Measurements from ENCODE around the gene PPP1R12A. TPM values are rescaled to one million over a fixed set of nuclear protein-coding genes. Genes with fewer than 3 reads are reported as not detected.

Gene PPP1R12A
- total RNA-seq, 3 donors from 2014 or later: 63.7 to 253 (median 74.3) TPM

DNA sequence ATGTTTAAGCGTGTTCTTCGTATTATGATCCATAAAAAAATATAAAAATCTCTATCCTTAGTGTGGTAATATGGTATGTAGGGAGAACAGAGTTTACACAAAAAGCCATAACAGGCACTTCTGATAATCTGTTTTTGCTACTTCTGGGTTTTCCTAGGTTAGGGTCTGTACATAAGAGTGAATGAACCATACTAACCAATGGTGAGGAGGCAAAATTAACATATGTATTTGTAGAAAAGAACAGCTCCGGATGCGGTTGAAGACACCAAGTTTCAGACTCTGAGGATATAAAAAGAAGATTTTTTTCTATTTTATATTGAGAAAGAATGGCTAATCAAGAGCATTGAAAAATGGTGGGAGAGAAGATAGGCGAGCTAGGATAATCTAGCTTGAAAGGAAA lies 40.2 kb upstream of the PPP1R12A start:
- Histone ChIP-seq H3K9me3 (no peaks in the 10 kb centered on the region), H3K4me1 (ENCODE audit: low read depth) (no peaks in the 10 kb centered on the region), H3K4me3 (no peak overlapping the region), H3K36me3 (ENCODE audit: low read depth) (no peaks in the 10 kb centered on the region)
- intact Hi-C loops (cut with DNase I, micrococcal nuclease): no loop called here
- TF ChIP-seq, protein P1, sequence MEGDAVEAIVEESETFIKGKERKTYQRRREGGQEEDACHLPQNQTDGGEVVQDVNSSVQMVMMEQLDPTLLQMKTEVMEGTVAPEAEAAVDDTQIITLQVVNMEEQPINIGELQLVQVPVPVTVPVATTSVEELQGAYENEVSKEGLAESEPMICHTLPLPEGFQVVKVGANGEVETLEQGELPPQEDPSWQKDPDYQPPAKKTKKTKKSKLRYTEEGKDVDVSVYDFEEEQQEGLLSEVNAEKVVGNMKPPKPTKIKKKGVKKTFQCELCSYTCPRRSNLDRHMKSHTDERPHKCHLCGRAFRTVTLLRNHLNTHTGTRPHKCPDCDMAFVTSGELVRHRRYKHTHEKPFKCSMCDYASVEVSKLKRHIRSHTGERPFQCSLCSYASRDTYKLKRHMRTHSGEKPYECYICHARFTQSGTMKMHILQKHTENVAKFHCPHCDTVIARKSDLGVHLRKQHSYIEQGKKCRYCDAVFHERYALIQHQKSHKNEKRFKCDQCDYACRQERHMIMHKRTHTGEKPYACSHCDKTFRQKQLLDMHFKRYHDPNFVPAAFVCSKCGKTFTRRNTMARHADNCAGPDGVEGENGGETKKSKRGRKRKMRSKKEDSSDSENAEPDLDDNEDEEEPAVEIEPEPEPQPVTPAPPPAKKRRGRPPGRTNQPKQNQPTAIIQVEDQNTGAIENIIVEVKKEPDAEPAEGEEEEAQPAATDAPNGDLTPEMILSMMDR (IDR thresholded peaks at IDR 0.05): no peak
- DNase-seq (no peak), ATAC-seq (no peak)

DNA sequence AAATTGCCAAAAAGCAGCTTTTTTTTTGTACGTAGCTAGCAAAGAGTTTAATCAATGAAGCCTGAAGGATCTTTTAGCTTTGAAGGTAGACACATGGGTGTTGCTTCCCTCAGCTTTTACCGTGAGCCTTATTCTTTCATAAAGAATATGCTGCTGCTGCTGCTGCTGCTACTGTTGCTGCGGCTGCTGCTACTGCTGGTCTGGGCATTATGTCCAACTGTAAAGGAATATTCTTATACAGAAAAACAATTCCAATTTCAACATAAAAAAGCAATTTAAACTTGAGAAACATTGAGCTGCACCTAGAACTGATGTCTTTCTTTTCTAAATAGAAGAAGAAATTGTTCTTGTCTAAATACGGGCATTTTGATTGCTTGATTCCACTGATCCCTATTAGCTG lies 38.9 kb upstream of the PPP1R12A start:
- TF ChIP-seq, protein P1 (IDR thresholded peaks at IDR 0.05): no peak
- DNase-seq (no peak), ATAC-seq (no peak)
- H3K36me3 ChIP-seq (ENCODE audit: low read depth): no peaks in the 10 kb centered on the region
- intact Hi-C loops (cut with DNase I, micrococcal nuclease): no loop called here
- no peak overlapping the region for H3K4me3 ChIP-seq
- no peaks in the 10 kb centered on the region for H3K9me3 ChIP-seq
- no peaks in the 10 kb centered on the region for H3K4me1 ChIP-seq (ENCODE audit: low read depth)

DNA sequence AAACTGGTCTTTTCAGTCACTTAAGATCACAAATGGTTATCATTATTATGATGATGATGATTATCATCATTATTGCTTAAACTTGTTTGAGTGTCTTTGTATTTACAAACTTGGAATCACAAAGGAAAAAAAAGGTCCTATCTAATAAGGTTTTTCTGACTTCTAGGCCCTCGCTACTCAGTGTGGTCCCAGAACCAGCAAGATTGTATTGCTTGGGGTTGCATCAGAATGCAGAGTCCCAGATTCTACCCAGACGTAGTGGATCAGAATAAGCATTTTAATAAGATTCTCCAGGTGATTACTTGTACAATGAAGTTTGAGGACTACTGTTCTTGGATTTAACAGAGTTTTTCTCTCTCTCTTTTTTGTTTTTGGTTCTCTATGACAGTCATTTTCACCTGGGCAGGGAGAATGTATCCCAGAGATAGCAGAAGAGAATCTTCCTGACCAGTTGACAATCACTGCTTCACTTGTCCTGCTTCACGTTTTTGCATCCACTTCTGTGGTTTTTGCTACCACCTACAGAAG lies 29.3 kb upstream of the PPP1R12A start:
- H3K9me3 ChIP-seq: no peaks in the 10 kb centered on the region
- TF ChIP-seq, protein P1 (IDR thresholded peaks at IDR 0.05): no peak
- intact Hi-C loops (cut with DNase I, micrococcal nuclease): no loop called here

DNA sequence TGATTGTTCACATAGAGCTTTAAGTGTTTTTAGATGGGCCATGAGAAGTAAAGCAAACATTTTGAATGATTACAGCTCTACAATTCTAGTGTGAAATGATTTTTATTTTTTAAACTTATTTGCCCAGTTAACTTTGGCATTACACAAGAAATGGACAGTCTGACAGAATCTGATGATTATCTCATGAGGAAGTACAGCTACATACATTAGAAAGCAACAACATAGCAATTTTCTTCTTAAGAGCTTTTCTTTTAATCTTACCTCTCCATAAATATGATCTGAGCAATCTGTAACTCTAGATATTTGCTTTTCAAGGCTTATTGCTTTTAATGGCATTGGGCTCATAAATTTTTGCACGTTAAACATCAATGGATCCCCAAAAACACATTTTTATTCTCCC lies 26.5 kb upstream of the PPP1R12A start:
- H3K9me3 ChIP-seq: no peaks in the 10 kb centered on the region
- TF ChIP-seq, protein P1 (IDR thresholded peaks at IDR 0.05): no peak
- intact Hi-C loops (cut with DNase I, micrococcal nuclease): no loop called here
- no peaks in the 10 kb centered on the region for H3K4me1 ChIP-seq (ENCODE audit: low read depth)
- DNase-seq (no peak), ATAC-seq (no peak)
- no peaks in the 10 kb centered on the region for H3K36me3 ChIP-seq (ENCODE audit: low read depth)
- H3K4me3 ChIP-seq: no peak overlapping the region

More for the DNA sequence above, 29.3 kb upstream of the PPP1R12A start:
- Histone ChIP-seq H3K4me1 (ENCODE audit: low read depth) (no peaks in the 10 kb centered on the region), H3K36me3 (ENCODE audit: low read depth) (no peaks in the 10 kb centered on the region), H3K4me3 (no peak overlapping the region)
- no peak for DNase-seq
- no peak for ATAC-seq

DNA sequence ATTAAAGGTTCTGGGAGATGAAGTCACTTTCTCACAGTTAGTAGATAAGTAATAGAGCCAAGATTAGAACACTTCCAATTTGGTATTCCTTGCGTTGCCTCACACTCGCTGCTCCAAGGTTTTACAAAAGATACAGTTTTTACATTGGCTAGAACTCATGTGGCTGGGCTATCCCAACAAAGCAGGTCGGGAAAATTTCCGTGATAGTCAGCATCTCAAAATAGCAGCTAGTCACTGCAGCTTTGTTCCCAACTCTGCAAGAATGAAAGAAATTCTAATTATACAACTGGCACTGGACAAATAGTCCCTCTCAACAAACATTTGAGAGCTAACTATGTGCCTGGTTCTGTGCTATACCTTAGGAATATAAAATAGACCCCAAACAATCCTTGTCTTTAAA lies 24.6 kb upstream of the PPP1R12A start:
- Histone ChIP-seq H3K36me3 (ENCODE audit: low read depth) (no peaks in the 10 kb centered on the region), H3K4me3 (no peak overlapping the region), H3K4me1 (ENCODE audit: low read depth) (no peaks in the 10 kb centered on the region), H3K9me3 (peaks cover 6% of the 10 kb centered on the region)
- DNase-seq (no peak), ATAC-seq (no peak)
- TF ChIP-seq, protein P1 (IDR thresholded peaks at IDR 0.05): no peak
- intact Hi-C loops (cut with DNase I, micrococcal nuclease): no loop called here

DNA sequence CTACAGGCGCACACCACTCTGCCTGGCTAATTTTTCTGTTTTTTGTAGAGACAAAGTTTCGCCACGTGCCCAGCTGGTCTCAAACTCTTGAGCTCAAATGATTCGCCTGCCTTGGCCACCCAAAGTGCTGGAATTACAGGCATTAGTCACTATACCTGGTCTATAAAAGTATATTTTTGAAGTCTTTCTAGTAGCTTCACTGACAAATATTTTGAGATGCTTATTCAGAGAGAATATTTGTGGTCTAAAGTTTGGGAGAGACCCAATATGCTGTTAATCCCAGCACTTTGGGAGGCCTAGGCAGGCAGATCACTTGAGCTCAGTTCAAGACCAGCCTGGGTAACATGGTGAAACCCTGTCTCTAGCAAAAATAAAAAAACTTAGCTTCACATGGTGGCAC lies 22.0 kb upstream of the PPP1R12A start:
- no peaks in the 10 kb centered on the region for H3K4me1 ChIP-seq (ENCODE audit: low read depth)
- TF ChIP-seq, protein P1 (IDR thresholded peaks at IDR 0.05): no peak
- intact Hi-C loops (cut with DNase I, micrococcal nuclease): no loop called here
- no peaks in the 10 kb centered on the region for H3K36me3 ChIP-seq (ENCODE audit: low read depth)
- DNase-seq: no peak
- H3K9me3 ChIP-seq: peaks cover 6% of the 10 kb centered on the region
- no peak for ATAC-seq
- H3K4me3 ChIP-seq: no peak overlapping the region
